ENCODE data around the gene LRRC72.
A peak's percentile ranks its signal among the peaks of the same experiment; 100 is the strongest.
"Not testable (repeated sequence)": the region's sequence is repeated elsewhere in the genome, so short reads cannot be mapped to it uniquely, and the experiment has no call there.

Gene LRRC72

DNA sequence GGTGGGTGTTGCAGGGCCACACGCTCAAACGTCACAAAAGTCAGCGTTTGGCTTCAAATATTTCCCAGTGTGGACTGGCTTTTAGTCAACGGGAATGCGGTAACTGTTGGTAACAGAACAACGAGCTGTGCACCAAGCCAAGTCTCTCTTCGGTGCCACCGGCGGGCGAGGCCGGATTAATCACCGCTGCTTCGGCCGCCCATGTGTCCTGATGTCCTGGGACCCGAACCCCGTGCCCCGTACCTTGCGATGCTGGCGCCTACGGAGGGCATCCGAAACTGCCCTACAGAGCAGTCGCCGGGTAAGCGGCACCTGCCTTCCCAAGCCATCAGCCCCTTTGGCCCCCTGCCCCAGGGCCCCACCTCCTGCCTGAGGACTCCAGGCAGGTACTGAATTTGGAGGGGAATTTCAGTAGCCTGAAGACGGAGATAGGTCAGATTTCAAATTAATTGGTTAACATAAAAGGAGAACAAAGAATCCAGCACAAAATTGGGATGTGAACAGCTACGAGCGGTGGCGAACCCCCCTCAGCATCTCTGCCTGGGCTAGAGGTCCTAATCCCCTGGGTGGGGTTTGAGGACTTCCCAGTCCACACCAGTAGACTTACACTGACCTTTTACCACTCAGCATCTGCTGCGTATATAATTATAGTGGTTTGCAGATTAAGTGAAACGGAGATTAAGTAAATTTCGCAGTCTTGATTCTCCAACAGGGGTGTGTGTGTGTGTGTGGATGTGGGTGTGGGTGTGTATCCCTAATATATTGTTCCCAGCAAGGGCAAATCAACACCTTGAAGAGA lies at the start of gene LRRC72:
Gene LRRC72, plus strand, starts transcription at position 84 of the 799 bp plus-strand sequence. Its CDS starts 128 bp downstream, at position 212.
- no peak for DNase-seq

DNA sequence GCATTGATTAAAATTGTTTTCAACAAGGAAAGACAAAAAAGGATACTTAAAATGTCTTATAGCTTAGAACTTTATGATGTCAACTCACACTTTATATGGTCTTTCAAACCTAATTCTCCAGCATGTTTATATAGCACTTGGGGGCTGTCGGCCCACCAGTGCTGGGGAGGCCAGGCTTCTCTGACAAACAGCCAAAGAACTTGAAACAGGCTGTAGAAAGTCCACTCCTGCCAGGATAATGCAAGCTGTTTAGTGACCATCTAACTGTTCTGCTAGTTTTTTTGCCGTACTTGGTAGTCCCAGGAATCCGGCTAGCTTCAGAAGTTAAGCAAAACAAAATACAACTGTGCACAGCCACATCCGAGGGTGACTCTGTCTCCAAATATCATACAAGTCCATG lies 47.5 kb upstream of the LRRC72 start:
- DNase-seq, result no peak

- peak; percentile 17 for DNase-seq
These were observed 47.0 kb upstream of the LRRC72 start for GRCh38 chr7:16479591-16479990.

DNA sequence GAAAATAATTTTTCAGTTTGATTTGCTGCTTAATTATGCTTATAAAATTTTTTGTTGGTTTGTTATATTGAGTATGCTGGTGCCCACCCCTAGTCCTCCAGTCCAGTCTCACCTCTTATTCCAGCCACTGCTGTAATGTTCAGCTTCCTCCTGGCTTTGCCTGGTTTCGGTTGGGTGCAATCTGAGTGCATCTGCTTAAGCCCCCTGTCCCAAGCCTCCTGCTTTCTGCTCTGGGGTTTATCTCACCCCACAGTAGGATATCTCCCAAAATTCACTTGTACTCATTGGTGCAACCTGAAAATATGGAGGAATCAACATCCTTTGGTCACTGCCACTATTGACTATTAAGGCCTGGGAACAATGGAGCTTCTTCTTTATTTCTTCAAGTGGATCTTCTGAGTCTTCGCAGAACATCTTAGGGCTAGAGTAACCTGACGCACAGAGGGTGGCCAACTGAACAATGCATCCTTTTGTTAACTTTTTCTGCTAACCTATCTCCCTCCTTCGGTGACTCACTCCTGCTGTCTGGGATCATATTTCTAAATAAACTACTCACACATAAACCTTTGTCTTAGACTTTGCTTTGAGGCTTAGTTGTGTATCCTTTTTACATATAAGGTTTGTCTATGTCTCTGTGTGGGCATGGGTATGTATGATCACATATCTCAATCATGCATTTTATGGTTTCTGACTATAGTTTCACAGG lies 42.0 kb upstream of the LRRC72 start:
- DNase-seq, result no peak

GRCh38 chr7:16491148-16491547 lies 35.5 kb upstream of the LRRC72 start:
- DNase-seq, result no peak

DNA sequence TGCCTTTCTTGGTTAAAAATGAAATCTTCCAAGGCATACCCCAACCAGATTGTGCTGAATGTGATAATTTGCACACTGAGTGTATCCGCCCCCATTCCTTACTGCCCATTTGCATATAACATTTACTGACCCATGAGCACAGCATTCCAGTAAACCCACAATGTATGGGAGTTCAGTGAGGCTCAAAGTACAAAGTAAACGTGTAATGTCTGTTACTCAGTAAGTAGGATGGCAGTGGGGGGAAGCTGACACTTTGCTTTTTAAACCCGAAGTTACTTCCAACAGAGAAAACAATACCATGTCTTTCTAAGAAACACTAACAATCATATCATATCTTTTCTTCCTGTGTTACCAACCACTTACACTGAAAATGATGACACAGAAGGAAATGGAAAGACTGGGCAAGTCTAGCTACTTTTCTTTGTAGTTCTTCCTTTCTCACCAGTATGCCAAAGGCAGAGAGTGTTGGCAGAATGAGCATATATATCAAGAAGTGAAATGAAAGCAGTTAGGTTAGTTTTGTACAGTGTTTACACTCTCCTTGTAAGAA lies 34.0 kb upstream of the LRRC72 start:
- DNase-seq, result no peak

- DNase-seq, result no peak
These were observed 33.4 kb upstream of the LRRC72 start for GRCh38 chr7:16493266-16493665.

GRCh38 chr7:16494551-16494950 lies 32.1 kb upstream of the LRRC72 start:
- no peak for DNase-seq

- DNase-seq, result no peak
These were observed 31.5 kb upstream of the LRRC72 start for GRCh38 chr7:16494955-16495719.

DNA sequence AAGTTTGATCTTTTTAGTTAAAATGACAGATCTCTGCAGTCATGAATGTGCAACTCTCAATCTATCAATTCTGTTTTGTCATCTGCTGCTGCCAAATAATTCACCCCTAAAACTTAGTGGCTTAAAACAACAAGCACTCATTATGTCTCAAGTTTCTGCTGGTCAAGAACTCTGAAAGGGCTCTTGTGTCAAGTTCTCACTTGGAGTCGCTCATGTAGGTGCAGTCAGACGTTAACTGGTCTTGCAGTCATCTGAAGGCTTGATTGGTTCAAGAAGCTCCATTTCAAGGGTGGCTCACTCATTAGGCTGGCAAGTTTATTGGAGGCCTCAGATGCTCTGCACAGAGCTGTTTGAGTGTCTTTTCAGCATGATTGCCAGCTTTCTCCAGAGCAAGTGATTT lies 28.5 kb upstream of the LRRC72 start:
- no peak for DNase-seq

DNA sequence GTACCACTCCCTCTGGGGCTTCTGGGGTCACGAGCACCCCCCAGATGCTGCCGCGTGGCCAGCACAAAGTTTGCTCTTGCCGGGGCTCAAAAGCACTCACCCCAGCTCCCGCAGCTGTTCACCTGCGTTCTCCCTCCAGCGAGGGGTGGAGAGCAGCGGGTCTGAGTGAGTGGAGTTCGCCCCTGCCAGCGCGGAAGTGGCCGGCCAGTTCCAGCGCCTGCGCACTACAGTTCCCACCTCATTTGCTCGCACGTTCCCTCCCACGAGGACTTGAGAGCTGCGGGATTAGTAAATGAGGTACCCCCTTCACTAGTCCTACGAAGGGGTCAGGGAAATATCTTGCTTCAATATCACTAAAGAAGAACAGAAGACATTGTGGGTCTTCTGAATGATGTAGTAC lies 24.3 kb upstream of the LRRC72 start:
- no peak for DNase-seq

DNA sequence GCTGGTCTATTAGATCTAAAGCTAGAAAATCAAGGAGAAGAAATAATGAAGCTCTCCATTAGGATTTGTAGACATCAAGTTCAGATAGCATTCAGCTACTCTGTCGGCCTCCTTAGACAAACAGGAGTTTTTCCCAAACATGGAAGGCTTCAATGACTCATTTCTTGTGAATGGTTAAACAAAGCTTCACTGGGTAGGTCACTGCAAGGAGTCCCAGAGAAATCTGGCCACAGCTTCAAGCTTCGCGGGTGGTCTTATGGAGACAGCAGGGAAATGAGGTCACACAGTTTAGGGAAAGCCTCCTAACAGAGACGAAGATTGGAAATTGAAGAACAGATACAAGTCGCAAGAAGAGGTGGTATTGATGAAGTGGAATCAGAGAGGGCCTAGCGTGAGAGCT lies 22.6 kb upstream of the LRRC72 start:
- no peak for DNase-seq

GRCh38 chr7:16506422-16506821 lies 20.2 kb upstream of the LRRC72 start:
- not testable (repeated sequence) for DNase-seq

DNA sequence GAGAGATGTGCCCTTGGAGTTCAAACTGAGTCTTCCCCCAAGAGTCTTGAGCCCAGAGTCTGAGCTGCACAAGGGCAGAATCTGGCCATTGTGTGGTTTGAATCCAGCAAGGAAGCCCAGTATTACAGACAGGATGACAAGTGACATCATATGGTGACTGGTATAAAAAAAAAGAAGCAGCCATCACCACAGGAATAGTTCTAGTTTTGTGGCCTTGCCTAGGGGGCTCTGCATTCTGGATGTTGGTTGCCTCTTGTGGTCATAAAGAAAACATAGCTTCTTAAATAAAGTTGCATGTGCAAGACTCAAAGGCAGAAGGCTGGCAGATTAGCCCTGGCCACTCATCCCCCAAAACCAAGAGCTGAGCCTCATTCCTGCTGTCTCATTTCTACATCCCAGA lies 16.8 kb upstream of the LRRC72 start:
- no peak for DNase-seq

DNA sequence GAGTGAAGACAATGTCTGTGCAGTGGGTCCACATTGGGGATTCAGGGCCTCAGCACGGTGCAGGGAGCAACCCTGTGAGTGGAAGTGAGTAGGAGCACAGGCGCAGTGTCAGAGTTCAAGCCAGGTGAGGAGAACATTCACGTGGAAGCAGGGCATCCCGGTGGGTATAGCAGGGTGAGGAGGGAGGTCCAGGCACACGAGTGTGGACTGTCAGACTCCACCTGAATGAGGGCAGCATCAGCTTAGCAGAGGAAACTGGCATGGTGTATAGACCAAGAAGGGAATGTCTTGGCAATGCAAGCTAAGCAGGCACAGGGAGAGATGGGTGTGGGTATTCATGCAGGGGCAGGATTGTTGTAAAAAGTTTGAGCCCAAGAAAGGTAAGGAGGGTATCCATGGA lies 15.3 kb upstream of the LRRC72 start:
- DNase-seq, result no peak

GRCh38 chr7:16512097-16512496 lies 14.5 kb upstream of the LRRC72 start:
- no peak for DNase-seq

GRCh38 chr7:16514271-16514670 lies 12.4 kb upstream of the LRRC72 start:
- no peak for DNase-seq

DNA sequence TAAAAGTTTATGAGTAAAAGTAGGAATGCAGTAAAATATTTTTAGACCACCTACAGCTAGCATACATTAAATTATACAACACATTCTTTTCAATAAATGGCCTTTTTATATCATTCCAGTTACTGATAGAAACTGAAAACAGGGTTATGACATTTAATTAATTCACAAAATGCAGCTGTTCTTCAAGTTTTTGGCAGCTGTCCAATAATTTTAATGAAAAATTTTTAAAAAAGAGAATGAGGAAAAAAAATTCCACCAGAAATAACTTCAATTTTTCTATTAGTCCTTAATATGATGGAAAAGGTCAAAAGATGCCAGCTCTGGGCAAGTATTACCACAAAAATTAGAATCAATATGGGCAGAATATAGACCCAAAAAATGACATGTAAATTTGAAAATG lies 11.9 kb upstream of the LRRC72 start:
- no peak for DNase-seq

DNA sequence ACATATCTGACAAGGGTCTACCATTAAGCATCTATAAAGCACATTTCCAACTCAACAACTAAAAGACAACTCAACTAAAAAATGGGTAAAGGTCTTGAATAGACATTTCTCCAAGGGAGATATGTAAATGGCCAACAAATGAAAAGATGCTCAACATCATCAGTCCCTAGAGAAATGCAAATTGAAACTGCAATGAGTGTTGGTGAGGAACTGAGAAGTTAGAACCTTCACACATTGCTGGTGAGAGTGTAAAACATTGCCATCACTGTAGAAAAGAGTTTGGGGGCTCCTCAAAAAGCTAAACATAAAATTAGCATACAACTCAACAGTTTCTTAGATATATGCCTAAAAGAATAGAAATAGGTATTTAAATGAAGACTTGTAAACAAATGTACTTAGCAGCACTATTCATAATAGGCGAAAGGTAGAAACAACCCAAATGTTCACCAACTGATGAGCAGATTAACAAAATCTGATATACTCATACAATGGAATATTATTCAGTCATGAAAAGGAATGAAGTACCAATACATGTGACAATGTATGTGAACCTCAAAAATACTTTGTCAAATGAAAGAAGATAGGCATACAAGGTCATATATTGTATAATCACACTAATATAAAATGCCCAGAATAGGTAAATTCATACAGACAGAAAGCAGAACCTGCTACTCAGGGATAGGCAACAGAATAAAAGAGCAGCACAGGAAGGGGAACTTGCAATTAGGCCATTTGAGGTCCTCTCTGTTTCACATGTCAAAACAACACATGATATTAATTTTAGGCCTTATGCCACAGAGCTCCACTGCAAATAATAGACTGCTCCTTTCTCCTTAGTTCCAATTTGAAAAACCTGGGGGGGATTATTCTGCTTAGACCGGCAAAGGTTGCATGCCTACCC lies 10.6 kb upstream of the LRRC72 start:
- DNase-seq, result no peak

DNA sequence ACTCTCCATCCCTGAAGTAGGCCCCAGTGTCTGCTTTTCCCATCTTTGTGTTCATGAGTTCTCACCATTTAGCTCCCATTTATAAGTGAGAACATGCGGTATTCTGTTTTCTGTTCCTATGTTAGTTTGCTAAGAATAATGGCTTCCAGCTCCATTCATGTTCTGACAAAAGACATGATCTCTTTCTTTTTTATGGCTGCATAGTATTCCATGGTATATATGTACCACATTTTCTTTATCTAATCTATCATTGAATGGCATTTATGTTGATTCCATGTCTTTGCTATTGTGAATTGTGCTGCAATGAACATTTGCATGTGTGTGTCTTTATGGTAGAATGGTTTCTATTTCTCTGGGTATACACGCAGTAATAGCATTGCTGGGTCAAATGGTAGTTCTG lies 6.6 kb upstream of the LRRC72 start:
- DNase-seq, result not testable (repeated sequence)

- no peak for DNase-seq
These were observed 2.3 kb upstream of the LRRC72 start for GRCh38 chr7:16524332-16524731.

GRCh38 chr7:16528520-16528919 lies 1.9 kb downstream of the LRRC72 start:
- no peak for DNase-seq

Data from NCI-H446 treated with DMSO at 0.1 percent for 48 hours (cell line).